AG10803 (cell line): ENCODE measurements around the gene SYNM.
A peak's percentile ranks its signal among the peaks of the same experiment; 100 is the strongest.

ENCODE experiments used
- DNase-seq: peaks from one replicate; pipeline ENCODE4 v3.0.0; 2010; ENCODE audit warnings: low read depth
- H3K4me3 ChIP-seq: 2 replicates; pipeline ENCODE4 v1.5.1; 2011; ENCODE audit warnings: mild to moderate bottlenecking, low read length, control low read depth
- TF ChIP-seq, protein P1 (sequence below): conservative IDR thresholded peaks from 2 replicates; pipeline ENCODE4 v1.5.1; 2011; ENCODE audit warnings: mild to moderate bottlenecking, low read length, control low read depth, inconsistent platforms

SYNM gene

GRCh38 chr15:99165956-99166689, 61.2 kb downstream of the SYNM start:
- H3K4me3 ChIP-seq = no peak overlapping the region
- TF ChIP-seq, protein P1, sequence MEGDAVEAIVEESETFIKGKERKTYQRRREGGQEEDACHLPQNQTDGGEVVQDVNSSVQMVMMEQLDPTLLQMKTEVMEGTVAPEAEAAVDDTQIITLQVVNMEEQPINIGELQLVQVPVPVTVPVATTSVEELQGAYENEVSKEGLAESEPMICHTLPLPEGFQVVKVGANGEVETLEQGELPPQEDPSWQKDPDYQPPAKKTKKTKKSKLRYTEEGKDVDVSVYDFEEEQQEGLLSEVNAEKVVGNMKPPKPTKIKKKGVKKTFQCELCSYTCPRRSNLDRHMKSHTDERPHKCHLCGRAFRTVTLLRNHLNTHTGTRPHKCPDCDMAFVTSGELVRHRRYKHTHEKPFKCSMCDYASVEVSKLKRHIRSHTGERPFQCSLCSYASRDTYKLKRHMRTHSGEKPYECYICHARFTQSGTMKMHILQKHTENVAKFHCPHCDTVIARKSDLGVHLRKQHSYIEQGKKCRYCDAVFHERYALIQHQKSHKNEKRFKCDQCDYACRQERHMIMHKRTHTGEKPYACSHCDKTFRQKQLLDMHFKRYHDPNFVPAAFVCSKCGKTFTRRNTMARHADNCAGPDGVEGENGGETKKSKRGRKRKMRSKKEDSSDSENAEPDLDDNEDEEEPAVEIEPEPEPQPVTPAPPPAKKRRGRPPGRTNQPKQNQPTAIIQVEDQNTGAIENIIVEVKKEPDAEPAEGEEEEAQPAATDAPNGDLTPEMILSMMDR = no peak
- DNase-seq = no peak

DNA sequence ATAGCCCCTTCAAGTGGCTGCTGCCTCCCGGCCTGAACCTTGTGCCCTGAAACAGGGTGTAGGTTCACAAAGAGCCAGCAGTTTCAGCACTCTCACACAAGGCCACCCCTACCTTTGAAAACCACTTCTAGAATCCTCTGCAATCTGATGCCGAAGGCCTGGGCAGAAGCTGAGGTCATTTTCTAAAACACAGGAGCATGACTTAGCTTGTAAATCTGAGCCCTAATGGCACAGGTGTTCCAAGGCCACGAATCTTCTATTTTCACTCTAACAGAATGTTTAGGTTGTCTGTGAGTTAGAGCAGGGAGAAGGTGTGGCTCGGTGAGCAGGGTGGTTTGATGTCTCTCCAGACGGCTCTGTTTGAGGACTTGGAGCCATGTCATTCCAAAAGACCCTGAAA, 62.3 kb downstream of the SYNM start:
- no peak for DNase-seq
- TF ChIP-seq, protein P1 = no peak
- H3K4me3 ChIP-seq = no peak overlapping the region

- DNase-seq = no peak
- TF ChIP-seq, protein P1 = no peak
- no peak overlapping the region for H3K4me3 ChIP-seq
Observed at GRCh38 chr15:99167640-99168039, 62.8 kb downstream of the SYNM start.

- DNase-seq = no peak
- H3K4me3 ChIP-seq = no peak overlapping the region
- TF ChIP-seq, protein P1 = no peak
Observed at GRCh38 chr15:99168601-99169580, 64.0 kb downstream of the SYNM start.

- peak; percentile 61 for DNase-seq
- no peak overlapping the region for H3K4me3 ChIP-seq
- TF ChIP-seq, protein P1 = no peak
Observed at GRCh38 chr15:99169769-99170311, 65.0 kb downstream of the SYNM start.

DNA sequence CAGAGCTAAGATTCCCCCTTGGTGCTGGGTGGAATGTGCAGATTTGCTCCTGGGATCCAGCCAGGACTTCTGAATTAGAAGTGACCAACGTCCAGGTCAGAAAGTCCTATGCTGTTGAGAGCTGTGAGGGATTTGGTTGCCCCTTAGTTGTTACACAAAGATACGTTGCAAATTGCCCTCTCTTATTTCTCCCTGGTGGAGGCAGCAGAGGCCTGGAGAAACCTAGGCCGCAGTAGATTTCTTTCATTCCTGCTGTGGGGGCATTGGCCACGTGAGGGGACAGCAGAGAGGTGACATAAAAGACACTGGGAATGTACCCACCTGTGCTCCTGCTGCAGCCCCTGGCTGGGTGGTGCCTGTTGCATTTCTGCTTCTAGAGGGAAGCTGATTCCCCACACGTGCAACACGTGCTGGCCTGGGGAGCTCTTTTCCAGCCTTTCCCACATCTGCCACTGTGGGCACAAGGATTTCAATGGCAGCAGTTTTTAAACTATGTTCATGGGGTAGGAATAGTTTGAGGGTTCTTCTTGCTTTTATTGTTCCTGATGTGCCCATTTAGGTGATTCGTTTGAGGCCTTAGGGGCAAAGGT, 65.7 kb downstream of the SYNM start:
- TF ChIP-seq, protein P1 = no peak
- no peak overlapping the region for H3K4me3 ChIP-seq
- DNase-seq = no peak
